Inflammatory macrophage treated with lipopolysaccharide for 4 hours (primary cell): ENCODE data around the gene TNFAIP6.

Source experiments
- DNase-seq: peaks from one replicate; pipeline ENCODE4 v3.0.0-alpha.2; 2020

The TNFAIP6 gene

GRCh38 chr2:151423760-151424159 is 66.4 kb downstream of the TNFAIP6 start:
- no peak for DNase-seq
